GM18909 (cell line): ENCODE results near the gene MLX.

Experiments used
- ATAC-seq: cut with Tn5 transposase; IDR thresholded peaks from one replicate; pipeline ENCODE4 v1.9.1; 2021; ENCODE audit warnings: mild to moderate bottlenecking; ENCODE audit not compliant: unreplicated experiment, poor library complexity

Gene MLX, protein sequence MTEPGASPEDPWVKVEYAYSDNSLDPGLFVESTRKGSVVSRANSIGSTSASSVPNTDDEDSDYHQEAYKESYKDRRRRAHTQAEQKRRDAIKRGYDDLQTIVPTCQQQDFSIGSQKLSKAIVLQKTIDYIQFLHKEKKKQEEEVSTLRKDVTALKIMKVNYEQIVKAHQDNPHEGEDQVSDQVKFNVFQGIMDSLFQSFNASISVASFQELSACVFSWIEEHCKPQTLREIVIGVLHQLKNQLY

GRCh38 chr17:42566883-42567573 lies at the start of gene MLX:
MLX (plus strand) TSS chr17:42567100; CDS start chr17:42567125, 25 bp downstream.
- peak; percentile 66 for ATAC-seq

DNA sequence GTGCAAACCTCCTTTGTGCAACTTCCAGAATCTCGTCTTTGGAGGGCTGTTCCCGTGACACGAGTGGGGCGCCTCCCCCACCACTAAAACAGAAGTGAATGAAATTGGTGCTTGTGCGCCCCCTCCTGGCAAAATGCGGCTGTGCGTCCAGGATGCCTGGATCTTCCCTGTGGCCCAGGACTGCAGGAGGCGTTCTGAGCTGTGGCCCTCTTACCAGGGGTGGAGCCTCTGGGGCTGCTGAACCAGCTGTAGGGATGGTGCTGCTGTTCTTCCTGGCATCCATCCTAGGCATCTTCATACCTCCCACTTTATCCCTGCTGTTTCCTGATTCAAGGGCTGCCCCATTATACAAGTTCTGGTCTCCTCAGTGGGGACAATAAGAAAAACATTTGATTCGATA lies 49.4 kb upstream of the MLX start:
- no peak for ATAC-seq

DNA sequence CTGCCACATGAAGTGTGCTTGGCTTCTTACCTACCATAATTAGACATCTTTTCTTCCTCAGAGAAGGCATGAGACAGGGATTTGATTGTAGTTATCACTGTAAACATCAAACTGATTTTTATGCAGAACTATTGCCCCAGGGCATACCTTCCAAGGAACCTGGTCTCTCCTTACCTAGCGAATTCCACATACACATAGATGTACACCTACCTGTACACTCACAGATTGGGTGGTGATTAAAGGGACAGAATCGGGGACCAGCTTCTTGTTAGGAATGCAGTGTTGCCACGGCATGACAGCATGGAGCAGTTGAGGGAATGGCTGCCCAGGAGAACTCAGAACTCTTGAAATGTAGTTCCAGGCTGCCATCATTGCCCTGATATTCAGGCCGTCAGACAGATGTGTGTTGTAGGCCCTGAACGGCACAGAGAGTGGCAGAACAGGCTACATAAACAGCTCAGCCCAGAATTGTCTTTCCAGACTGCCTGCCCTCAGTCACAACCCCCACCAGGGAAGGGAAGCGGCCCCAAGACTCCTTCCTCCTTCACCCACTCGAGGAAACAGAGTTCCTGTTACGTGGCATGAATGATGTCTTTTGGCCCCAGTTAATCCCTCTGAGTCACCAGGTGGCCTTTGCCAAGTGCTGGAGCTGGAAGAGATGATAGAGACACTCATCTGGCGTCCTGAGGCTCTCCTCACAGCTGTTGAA lies 48.7 kb upstream of the MLX start:
- no peak for ATAC-seq

GRCh38 chr17:42518755-42519545 lies 48.0 kb upstream of the MLX start:
- no peak for ATAC-seq

GRCh38 chr17:42519546-42520491 lies 47.1 kb upstream of the MLX start:
- ATAC-seq: no peak

- ATAC-seq: no peak
Measured at GRCh38 chr17:42520540-42520951, 46.4 kb upstream of the MLX start.

DNA sequence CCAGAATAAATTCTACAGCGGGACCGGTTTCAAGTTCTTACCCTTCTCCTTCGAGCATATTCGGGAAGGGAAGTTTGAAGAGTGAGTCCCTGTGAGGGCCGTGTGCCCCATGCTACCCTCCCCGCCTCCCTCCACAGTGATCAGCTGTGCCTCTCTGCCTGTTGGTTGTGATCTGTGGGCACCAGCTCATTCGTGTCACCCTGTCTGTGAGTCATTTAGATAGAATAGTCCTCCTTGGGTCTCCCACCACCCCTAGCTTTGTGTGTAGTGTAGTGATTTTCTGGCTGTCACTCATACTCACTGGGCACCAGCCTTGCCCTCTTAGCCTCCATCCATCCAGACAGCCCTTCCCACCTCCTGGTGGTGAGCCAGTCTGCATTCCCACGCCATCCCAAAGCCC lies 45.9 kb upstream of the MLX start:
- ATAC-seq: no peak

DNA sequence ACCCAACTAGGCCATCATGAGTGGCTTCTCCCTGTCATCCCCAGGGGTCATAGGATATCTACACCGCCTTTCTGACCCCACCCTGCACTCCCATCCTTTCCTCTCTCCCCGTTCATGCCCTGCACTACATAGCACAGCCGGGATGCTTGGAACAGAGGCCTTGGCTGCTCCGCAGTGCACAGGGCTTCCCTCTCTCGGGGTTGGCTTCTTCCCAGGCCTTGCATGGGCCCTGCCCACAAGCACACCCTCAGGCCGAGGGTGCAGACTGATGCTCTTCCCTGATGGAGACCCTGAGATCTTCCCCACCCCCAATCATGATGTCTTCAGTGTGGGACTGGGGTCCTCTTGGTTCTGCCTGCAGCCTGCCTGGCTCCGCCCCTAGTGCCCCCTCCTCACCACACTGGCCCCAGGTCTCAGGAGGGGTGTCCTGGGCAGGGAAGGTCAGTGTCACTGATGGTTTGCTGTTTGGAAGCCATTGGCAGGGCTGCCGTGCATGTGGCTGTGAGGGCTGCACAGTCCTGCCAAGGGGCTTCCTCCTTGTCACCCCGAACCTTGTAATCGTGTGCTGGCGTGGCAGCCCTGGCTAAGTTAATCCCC lies 45.1 kb upstream of the MLX start:
- ATAC-seq: no peak

DNA sequence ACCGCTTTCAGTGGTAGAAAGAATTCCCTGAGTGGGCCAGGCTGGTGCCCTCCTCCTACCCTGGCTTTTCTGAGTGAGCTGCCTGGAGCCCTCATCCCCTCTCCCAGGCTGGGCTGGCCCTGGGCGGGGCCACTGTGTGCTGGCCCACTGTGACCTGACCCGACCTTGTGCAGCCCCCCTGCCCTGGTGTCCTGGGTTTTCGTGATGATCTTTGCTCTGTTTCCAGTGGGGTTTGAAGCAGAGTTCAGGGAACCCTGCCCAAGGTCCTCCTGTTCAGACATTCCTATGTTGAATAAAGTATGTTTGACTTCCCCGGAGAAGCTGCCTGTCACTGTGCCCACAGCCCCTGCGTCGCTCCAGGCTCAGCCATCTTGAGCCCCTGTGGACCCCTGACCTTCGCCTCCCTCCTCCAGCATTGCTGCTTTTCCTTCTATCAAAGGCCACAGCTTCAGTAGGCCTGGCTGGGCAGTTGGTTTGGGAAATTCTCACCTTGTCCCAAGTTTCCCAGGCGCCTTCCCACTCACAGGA lies 44.6 kb upstream of the MLX start:
- ATAC-seq: no peak

- no peak for ATAC-seq
Measured at GRCh38 chr17:42522798-42523278, 44.1 kb upstream of the MLX start.

GRCh38 chr17:42525221-42525620 lies 41.7 kb upstream of the MLX start:
- no peak for ATAC-seq

DNA sequence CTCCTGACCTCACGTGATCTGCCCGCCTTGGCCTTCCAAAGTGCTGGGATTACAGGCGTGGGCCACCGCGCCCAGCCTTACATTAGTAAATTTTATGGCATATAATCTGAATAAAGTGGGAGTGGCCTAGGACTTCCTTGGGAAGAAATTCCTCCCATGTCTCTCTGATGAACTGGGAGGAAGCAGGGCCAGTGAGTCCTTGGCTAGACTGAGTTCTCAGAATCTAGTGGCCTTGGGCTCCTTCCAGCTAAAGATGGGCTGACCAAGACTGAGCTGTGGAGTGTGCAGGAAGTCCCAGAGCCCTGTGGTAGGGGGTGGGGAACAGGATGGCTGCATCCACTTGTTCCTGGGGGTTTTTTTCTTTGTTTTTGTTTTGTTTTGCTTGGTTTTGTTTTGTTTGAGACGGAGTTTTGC lies 40.9 kb upstream of the MLX start:
- no peak for ATAC-seq

DNA sequence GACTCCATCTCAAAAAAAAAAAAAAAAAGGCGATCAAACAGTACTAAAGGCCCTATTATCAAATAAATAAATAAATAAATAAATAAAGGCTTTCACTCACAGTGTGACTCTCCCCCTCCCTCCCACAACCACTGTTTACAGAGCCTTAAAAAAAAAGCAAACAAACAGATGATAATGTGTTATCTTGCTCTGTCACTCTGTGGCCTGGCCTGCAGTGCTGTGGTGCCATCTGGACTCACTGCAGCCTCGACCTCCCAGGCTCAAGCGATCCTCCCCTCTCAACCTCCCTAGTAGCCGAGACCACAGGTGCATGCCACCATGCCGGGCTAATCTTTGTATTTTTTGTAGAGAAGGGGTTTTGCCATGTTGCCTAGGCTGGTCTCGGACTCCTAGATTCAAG lies 39.0 kb upstream of the MLX start:
- no peak for ATAC-seq

GRCh38 chr17:42529061-42529460 lies 37.8 kb upstream of the MLX start:
- ATAC-seq: no peak

DNA sequence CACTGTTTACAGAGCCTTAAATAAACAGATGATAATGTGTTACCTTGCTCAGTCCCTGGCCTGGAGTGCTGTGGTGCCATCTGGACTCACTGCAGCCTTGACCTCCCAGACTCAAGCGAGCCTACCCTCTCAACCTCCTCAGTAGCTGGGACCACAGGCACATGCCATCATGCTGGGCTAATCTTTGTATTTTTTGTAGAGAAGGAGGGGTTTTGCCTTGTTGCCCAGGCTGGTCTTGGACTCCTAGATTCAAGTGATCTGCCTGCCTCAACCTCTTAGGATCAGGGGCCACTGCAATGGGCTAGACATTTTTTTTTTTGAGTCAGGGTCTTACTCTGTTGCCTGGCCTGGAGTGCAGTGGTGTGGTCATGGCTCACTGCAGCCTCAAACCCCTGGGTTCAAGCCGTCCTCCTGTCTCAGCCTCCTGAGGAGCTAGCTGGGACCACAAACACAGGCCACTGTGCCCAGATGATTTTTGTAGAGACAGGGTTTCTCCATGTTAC lies 35.9 kb upstream of the MLX start:
- ATAC-seq: no peak

- ATAC-seq: no peak
Measured at GRCh38 chr17:42531455-42532354, 35.2 kb upstream of the MLX start.

- no peak for ATAC-seq
Measured at GRCh38 chr17:42535155-42536047, 31.5 kb upstream of the MLX start.
